ENCODE measurements around the gene PCLO. TPM values are rescaled to one million over a fixed set of nuclear protein-coding genes. Genes with fewer than 3 reads are reported as not detected.
"Not testable (repeated sequence)": the region's sequence is repeated elsewhere in the genome, so short reads cannot be mapped to it uniquely, and the experiment has no call there.

The PCLO gene
- polyA plus RNA-seq, 1 donor: 0.29 TPM

GRCh38 chr7:82741493-82741892, 421.2 kb downstream of the PCLO start:
- DNase-seq (ENCODE audit: low read depth): no peak

DNA sequence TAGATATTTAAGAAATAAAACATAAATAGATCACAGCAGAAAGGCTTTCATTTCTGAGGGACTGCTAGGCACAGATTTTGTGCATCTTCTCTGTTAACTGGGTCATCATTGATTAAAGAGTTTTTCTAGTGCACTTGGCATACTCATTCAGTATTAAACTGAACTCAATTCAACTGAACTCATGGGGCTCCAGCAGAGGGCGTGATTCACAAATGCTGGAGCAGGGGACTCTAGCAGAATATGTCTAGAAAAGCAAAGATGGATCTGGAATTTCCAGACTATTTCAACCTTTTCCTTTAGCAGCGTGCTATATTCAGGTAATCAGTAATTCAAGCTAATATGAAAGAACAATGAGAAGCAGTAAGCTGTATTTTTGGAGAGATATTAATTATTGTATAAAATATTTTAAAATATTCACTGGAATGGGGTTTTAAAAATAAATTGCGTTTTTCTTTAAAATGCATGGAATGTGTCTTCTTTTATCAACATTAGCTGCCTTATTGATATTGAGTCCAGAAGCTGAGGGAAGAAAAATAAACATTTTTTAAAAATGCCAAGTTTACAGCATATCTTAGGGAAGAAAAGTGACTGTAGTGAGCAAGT, 422.3 kb downstream of the PCLO start:
- DNase-seq (ENCODE audit: low read depth): no peak

GRCh38 chr7:82736633-82737032, 426.1 kb downstream of the PCLO start:
- no peak for DNase-seq (ENCODE audit: low read depth)

DNA sequence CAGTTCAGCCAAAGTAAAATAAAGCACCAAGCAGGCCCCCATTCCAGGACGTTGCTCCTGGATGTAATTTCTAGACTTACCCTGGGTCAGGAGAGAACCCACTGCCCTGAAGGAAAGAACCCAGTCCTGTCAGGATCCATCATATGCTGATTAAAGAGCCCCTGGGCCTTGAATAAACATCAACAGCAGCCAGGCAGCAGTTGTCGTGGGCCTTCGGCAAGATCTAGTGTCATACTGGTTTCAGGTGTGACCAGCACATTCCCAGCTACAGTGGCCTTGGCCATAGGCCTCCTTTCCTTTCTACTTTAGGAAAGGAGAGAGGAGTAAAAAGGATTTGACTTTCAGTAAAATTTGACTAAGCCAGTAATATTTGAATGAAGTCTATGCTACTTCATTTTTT, 430.0 kb downstream of the PCLO start:
- no peak for DNase-seq (ENCODE audit: low read depth)

GRCh38 chr7:82729172-82730030, 433.3 kb downstream of the PCLO start:
- DNase-seq (ENCODE audit: low read depth): no peak

DNA sequence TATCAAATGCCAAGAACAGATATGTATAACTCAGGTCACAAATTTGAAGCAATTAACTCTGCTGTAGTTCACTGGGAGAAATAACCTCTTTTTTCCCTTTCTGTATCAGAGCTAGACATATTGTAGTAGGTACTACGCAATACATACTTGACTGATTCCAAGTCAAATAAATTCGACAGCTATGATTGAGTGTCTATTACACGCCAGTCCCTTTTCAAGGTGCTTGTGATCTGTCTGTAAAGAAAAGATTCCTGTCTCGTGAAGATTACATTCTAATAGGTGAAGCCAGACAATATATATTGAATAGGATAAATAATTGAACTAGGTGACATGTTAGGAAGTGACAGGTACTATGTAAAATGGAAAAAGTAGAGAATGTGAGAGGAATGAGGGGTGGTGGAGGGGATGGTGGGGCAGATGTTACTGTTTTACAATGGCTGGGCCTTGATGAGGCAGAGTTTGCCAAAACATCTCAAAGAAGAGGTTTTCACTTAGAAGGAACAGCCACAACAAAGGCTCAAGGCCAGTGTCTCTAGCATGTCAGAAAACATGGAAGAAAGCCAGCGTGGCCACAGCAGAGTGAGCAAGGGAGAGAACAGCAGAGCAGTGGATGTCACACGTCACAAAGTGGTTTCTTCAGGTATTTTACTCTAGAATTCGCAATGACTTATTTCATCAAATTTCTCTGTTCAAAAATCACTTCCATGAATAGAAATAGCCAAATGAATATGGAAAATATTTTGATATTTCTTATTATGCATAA, 436.5 kb downstream of the PCLO start:
- no peak for DNase-seq (ENCODE audit: low read depth)

- DNase-seq (ENCODE audit: low read depth): no peak
Observed at GRCh38 chr7:82723411-82723810, 439.3 kb downstream of the PCLO start.

DNA sequence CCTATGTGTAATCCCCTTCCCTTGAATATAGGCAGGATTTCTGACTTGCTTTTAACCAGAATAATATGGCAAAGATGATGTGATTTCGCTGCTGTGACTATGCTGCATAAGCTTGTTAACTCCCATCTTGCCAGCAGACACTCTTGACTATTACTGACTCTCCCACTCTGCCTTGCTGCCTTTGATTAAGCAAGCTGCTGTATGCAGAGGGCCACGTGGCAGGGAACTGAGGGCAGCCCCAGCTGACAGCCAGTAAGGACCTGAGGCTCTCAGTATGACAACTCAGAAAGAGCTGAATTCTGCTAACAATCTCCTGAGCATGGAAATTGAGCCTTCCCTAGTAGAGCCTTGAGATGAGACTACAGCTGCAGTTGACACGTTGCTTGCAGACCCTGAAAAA, 439.7 kb downstream of the PCLO start:
- DNase-seq (ENCODE audit: low read depth): no peak

DNA sequence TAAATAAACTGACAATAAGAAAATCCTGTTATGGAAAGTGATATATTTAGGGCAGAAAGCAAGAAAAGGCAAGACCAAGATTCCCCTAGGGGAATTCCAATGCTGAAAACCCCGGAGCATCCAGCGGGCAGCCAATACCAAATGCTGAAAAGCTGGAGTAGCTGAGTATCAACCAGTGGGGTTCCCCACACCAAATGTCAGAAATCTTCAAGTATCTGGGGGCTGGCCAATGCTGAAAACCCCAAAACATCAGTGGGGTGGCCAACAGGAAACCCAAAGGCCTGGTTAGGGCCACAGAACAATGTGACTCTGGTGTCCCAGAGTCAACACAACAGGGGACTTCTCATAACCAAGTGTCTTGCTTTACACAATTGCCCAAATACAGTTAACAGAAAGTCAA, 447.3 kb downstream of the PCLO start:
- no peak for DNase-seq (ENCODE audit: low read depth)

GRCh38 chr7:82714883-82715282, 447.8 kb downstream of the PCLO start:
- DNase-seq (ENCODE audit: low read depth): peak; percentile 40

DNA sequence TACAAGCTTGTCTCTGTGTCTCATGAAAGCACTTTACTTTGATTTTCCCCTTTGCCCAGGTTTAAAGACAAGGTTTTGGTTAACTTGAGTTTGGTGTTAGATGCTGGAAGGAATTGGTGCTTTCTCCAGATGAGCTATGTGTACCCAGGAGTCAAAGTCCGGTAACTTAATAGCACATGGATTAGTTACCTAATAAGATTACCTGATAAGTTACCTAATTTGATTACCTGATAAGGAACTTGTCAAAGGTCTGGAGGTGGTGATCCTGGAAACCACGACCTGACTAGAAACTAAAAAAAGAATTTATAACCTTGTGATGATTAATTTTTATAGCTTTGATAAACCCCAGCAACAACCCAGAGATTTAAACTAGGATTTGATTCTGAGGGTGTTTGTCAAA, 449.2 kb downstream of the PCLO start:
- no peak for DNase-seq (ENCODE audit: low read depth)

DNA sequence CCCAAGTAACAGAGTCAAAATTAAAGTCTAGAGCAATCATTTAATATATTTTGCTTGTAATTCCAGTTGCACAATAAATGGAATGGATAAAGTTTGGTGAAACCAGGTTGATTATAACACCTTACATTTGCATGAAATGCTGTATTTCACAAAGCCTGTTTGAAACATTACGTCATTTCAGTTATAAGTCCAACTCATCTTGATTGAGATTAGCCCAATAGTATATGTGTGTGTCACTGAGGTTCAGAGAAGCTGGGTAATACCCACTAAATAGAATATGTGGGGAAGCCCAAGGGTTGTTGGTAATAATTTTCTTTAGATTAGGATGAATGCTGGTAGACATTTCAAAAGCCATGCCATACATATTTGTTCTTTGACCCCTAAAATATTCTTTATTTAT, 456.3 kb downstream of the PCLO start:
- not testable (repeated sequence) for DNase-seq (ENCODE audit: low read depth)

DNA sequence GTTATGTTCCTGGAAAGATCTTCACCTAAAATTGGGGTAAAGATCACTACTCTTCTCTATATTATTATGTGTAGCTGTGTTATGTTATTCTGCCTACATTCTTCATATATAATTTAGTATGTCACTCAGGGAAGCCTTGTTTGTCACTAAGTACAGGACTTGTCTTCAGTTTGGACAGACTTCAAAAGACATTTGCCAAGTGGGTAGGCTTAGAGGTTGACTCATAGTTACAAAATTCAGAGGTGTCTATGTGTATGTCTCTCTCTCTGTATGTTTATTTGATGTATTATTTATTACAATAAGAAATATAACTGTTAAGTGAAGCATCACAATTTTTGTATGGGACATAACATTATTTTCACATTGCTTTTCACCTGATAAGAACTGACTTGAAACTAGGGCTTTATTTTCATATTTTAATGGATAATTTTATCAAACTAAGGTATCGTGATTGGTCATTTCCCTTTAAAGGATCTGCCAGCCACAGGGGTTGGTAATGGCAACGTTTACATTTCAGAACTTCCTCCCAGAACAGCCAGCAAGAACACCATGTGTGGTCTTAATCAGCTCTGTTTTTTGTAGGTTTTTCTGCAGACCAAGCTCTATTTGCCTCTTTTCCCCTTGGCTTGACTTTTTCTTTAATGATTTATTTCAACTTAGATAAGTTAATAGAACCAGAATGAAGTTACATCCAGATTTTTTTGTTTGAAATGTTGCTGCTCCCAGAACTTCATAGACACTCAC, 457.0 kb downstream of the PCLO start:
- no peak for DNase-seq (ENCODE audit: low read depth)

DNA sequence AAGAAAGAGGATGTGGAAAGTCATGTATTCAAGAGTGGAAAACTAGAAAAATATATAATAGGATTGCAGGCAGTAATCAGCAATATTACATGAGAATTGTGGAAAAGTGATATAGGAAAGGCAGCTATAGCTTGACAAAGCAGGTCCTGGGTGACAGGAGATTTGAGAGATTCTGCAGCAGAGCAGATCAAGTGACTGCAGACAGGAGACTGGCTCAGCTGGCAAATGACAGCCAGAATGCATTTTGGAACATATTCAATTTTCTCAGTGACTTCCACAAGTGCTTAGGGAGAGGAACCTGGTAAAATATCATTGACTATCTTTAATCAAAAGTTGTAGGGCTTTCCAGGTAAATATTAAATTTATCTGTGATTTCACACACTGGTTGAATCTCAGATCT, 458.6 kb downstream of the PCLO start:
- no peak for DNase-seq (ENCODE audit: low read depth)
